Adrenal gland (tissue), 5 donors: ENCODE measurements around the gene ZNF451.

ENCODE experiments used
- CTCF ChIP-seq, 6 experiments: fragments of 450-650 bp in 4 of 6; fragments of 200-600 bp in 2 of 6; sonication (generic) in 1 of 6; IDR thresholded peaks; 1 replicate in 5 of 6; 2 replicates in 1 of 6; pipeline versions ENCODE4 v1.5.1 to v1.8.0; 2016 to 2021; ENCODE audit warnings: antibody characterized with exemption in 6 of 6, mild to moderate bottlenecking in 2 of 6, moderate library complexity in 1 of 6
- POLR2A ChIP-seq, 2 donors: fragments of 450-650 bp; IDR thresholded peaks; one replicate each; pipeline ENCODE4 v1.6.1; 2017; ENCODE audit warnings: antibody characterized with exemption in 2 of 2, mild to moderate bottlenecking in 2 of 2, moderate library complexity in 1 of 2
- donor health status: DM: no; HTN: no; CAD: no.

- no peak for TF ChIP-seq CTCF (IDR thresholded peaks at IDR 0.05)
- TF ChIP-seq POLR2A (IDR thresholded peaks at IDR 0.05) = no peak
These were observed 109.1 kb downstream of the ZNF451 start for GRCh38 chr6:57198926-57199636.
